HEK293 (cell line): ENCODE measurements around the gene STX4.

ENCODE experiments used
- CTCF ChIA-PET: fragments of 350-600 bp; formaldehyde crosslinking; extraction: SDS; loops from one replicate; lab custom pipeline; 2021; ENCODE audit warnings: antibody characterized with exemption; lab: Yijun Ruan, JAX
- POLR2A ChIA-PET: fragments of 300-600 bp; formaldehyde crosslinking; extraction: SDS; loops from one replicate; lab custom pipeline; 2020; ENCODE audit warnings: antibody characterized with exemption, inconsistent platforms; lab: Yijun Ruan, JAX
- H3K27ac ChIP-seq: fragments of 200-500 bp; sonication (Bioruptor generic); 2 replicates; pipeline ENCODE4 v1.5.1; 2014; ENCODE audit warnings: low read depth, low read length, control low read depth, inconsistent platforms; ENCODE audit errors: extremely low read depth
- H3K36me3 ChIP-seq, 2 experiments: fragments of 200-500 bp in 1 of 2; sonication (Bioruptor generic) in 1 of 2; 1 replicate in 1 of 2; 2 replicates in 1 of 2; pipeline ENCODE4 v1.5.1; 2014 to 2017; ENCODE audit warnings: inconsistent platforms in 2 of 2, low read length in 2 of 2; ENCODE audit not compliant: control insufficient read depth in 2 of 2, insufficient read depth in 1 of 2
- H3K4me1 ChIP-seq: fragments of 200-500 bp; sonication (Bioruptor generic); 2 replicates; pipeline ENCODE4 v1.5.1; 2014; ENCODE audit warnings: mild to moderate bottlenecking, low read length, inconsistent platforms; ENCODE audit not compliant: control insufficient read depth, insufficient read depth
- H3K4me3 ChIP-seq: 2 replicates; pipeline ENCODE4 v1.5.1; 2011; ENCODE audit warnings: low read depth, mild to moderate bottlenecking, control low read depth, low read length, moderate library complexity
- H3K9me3 ChIP-seq: fragments of 200-500 bp; sonication (Bioruptor generic); 2 replicates; pipeline ENCODE4 v1.5.1; 2014; ENCODE audit warnings: low read depth, low read length, inconsistent platforms; ENCODE audit not compliant: control insufficient read depth, insufficient read depth
- MYNN ChIP-seq: fragments of 450-650 bp; formaldehyde crosslinking; IDR thresholded peaks from 2 replicates; pipeline ENCODE4 v1.5.1; 2016; ENCODE audit warnings: missing biosample characterization, missing genetic modification characterization, borderline replicate concordance
- SP3 ChIP-seq: fragments of 450-650 bp; formaldehyde crosslinking; IDR thresholded peaks from 2 replicates; pipeline ENCODE4 v1.5.1; 2016; ENCODE audit warnings: missing biosample characterization, missing genetic modification characterization
- SP7 ChIP-seq: fragments of 450-650 bp; formaldehyde crosslinking; IDR thresholded peaks from 2 replicates; pipeline ENCODE4 v1.5.1; 2016; ENCODE audit warnings: missing biosample characterization, missing genetic modification characterization
- ZBTB11 ChIP-seq: fragments of 450-650 bp; formaldehyde crosslinking; conservative IDR thresholded peaks from 2 replicates; pipeline ENCODE4 v1.5.1; 2016; ENCODE audit warnings: low read depth, missing biosample characterization, missing genetic modification characterization
- ZBTB20 ChIP-seq: fragments of 450-650 bp; formaldehyde crosslinking; IDR thresholded peaks from 2 replicates; pipeline ENCODE4 v1.5.1; 2016; ENCODE audit warnings: missing biosample characterization, missing genetic modification characterization
- ZBTB8A ChIP-seq: fragments of 450-650 bp; formaldehyde crosslinking; IDR thresholded peaks from 2 replicates; pipeline ENCODE4 v1.5.1; 2016; ENCODE audit warnings: missing biosample characterization, missing genetic modification characterization
- ZIC2 ChIP-seq: fragments of 450-650 bp; formaldehyde crosslinking; IDR thresholded peaks from 2 replicates; pipeline ENCODE4 v1.5.1; 2016; ENCODE audit warnings: missing biosample characterization, missing genetic modification characterization
- ZNF138 ChIP-seq: fragments of 450-650 bp; formaldehyde crosslinking; IDR thresholded peaks from 2 replicates; pipeline ENCODE4 v1.5.1; 2016; ENCODE audit warnings: missing biosample characterization, missing genetic modification characterization, borderline replicate concordance
- ZNF184 ChIP-seq: fragments of 450-650 bp; IDR thresholded peaks from 2 replicates; pipeline ENCODE4 v1.5.1; 2018; ENCODE audit warnings: missing biosample characterization, mild to moderate bottlenecking, missing genetic modification characterization
- ZNF366 ChIP-seq: fragments of 450-650 bp; formaldehyde crosslinking; conservative IDR thresholded peaks from 2 replicates; pipeline ENCODE4 v1.5.1; 2016; ENCODE audit warnings: missing biosample characterization, missing genetic modification characterization
- ZNF391 ChIP-seq: fragments of 450-650 bp; formaldehyde crosslinking; IDR thresholded peaks from 2 replicates; pipeline ENCODE4 v1.5.1; 2016; ENCODE audit warnings: low read depth, missing biosample characterization, missing genetic modification characterization, borderline replicate concordance
- ZNF394 ChIP-seq: fragments of 450-650 bp; formaldehyde crosslinking; IDR thresholded peaks from 2 replicates; pipeline ENCODE4 v1.5.1; 2016; ENCODE audit warnings: missing biosample characterization, missing genetic modification characterization, mild to moderate bottlenecking, moderate library complexity, borderline replicate concordance
- ZNF513 ChIP-seq: fragments of 450-650 bp; IDR thresholded peaks from 2 replicates; pipeline ENCODE4 v1.5.1; 2018; ENCODE audit warnings: missing biosample characterization, missing genetic modification characterization
- ZNF544 ChIP-seq: fragments of 450-650 bp; formaldehyde crosslinking; IDR thresholded peaks from 2 replicates; pipeline ENCODE4 v1.5.0; 2017; ENCODE audit warnings: missing biosample characterization, missing genetic modification characterization
- ZNF549 ChIP-seq: fragments of 450-650 bp; IDR thresholded peaks from 2 replicates; pipeline ENCODE4 v1.5.1; 2018; ENCODE audit warnings: missing biosample characterization, missing genetic modification characterization, mild to moderate bottlenecking, inconsistent platforms, moderate library complexity
- ZNF585B ChIP-seq: fragments of 450-650 bp; formaldehyde crosslinking; IDR thresholded peaks from 2 replicates; pipeline ENCODE4 v1.5.1; 2016; ENCODE audit warnings: missing biosample characterization, missing genetic modification characterization
- ZNF600 ChIP-seq: fragments of 450-650 bp; formaldehyde crosslinking; IDR thresholded peaks from 2 replicates; pipeline ENCODE4 v1.5.1; 2016; ENCODE audit warnings: missing biosample characterization, missing genetic modification characterization
- ZNF629 ChIP-seq: fragments of 450-650 bp; formaldehyde crosslinking; IDR thresholded peaks from 2 replicates; pipeline ENCODE4 v1.5.1; 2017; ENCODE audit warnings: missing biosample characterization, missing genetic modification characterization
- ZNF639 ChIP-seq: fragments of 450-650 bp; formaldehyde crosslinking; IDR thresholded peaks from 2 replicates; pipeline ENCODE4 v1.5.1; 2016; ENCODE audit warnings: missing biosample characterization, missing genetic modification characterization
- ZNF692 ChIP-seq: fragments of 450-650 bp; formaldehyde crosslinking; IDR thresholded peaks from 2 replicates; pipeline ENCODE4 v1.5.1; 2016; ENCODE audit warnings: missing biosample characterization, missing genetic modification characterization
- ZNF792 ChIP-seq: fragments of 450-650 bp; formaldehyde crosslinking; IDR thresholded peaks from 2 replicates; pipeline ENCODE4 v1.5.1; 2016; ENCODE audit warnings: missing biosample characterization, missing genetic modification characterization
- ZSCAN4 ChIP-seq: fragments of 450-650 bp; formaldehyde crosslinking; IDR thresholded peaks from 2 replicates; pipeline ENCODE4 v1.5.1; 2017; ENCODE audit warnings: missing biosample characterization, missing genetic modification characterization
- ZXDB ChIP-seq: fragments of 450-650 bp; formaldehyde crosslinking; IDR thresholded peaks from 2 replicates; pipeline ENCODE4 v1.5.1; 2016; ENCODE audit warnings: missing biosample characterization, missing genetic modification characterization

The STX4 gene

GRCh38 chr16:31064882-31065461 lies 31.6 kb downstream of the STX4 start:
- H3K4me3 ChIP-seq: no peak overlapping the region
- CTCF ChIA-PET: interaction anchor here (0.5 kb wide), 1 partner anchor 651 kb away, joined by 3 read pairs; no protein-coding TSS in a partner anchor
- H3K36me3 ChIP-seq: peaks cover 0 to 38% of the 10 kb centered on the region in 2 experiments; a peak in 1 of 3 replicates

GRCh38 chr16:31067342-31067741 lies 34.0 kb downstream of the STX4 start:
- no peaks in the 10 kb centered on the region for H3K4me1 ChIP-seq
- CTCF ChIA-PET: interaction anchor here (0.5 kb wide), 1 partner anchor 113 kb away, joined by 3 read pairs; no protein-coding TSS in a partner anchor
- H3K9me3 ChIP-seq: no peaks in the 10 kb centered on the region
- POLR2A ChIA-PET: no interaction called here
- no peak overlapping the region for H3K27ac ChIP-seq
- H3K4me3 ChIP-seq: no peak overlapping the region
- no peak for TF ChIP-seq ZNF585B (tag by site-specific recombination)
- TF ChIP-seq ZBTB11 (tag by site-specific recombination): no peak
- TF ChIP-seq SP3: no peak
- TF ChIP-seq ZNF138: no peak
- no peak for TF ChIP-seq ZNF513 (tag by site-specific recombination)
- TF ChIP-seq ZBTB20 (tag by site-specific recombination): no peak
- no peak for TF ChIP-seq ZNF544 (tag by site-specific recombination)
- TF ChIP-seq ZNF639 (tag by site-specific recombination): no peak
- H3K36me3 ChIP-seq: peaks cover 0 to 18% of the 10 kb centered on the region in 2 experiments; a peak in 1 of 3 replicates

More at GRCh38 chr16:31064882-31065461, 31.6 kb downstream of the STX4 start:
- Histone ChIP-seq H3K27ac (no peak overlapping the region), H3K4me1 (no peaks in the 10 kb centered on the region), H3K9me3 (no peaks in the 10 kb centered on the region)
- no peak for TF ChIP-seq ZNF792 (tag by site-specific recombination)
- 0 out of 2 replicates have a peak, but pooled peaks have one; percentile 34 for TF ChIP-seq ZIC2
- no peak for TF ChIP-seq ZNF391
- TF ChIP-seq ZNF184: no peak
- TF ChIP-seq ZNF549: no peak
- no peak for TF ChIP-seq ZBTB8A (tag by site-specific recombination)
- TF ChIP-seq ZBTB20 (tag by site-specific recombination): no peak
- POLR2A ChIA-PET: interaction anchor here (1.4 kb wide), 1 partner anchor 9 kb away, joined by 5 read pairs; the partner anchor contains the start of gene ZNF668

GRCh38 chr16:31071861-31072260 lies 38.5 kb downstream of the STX4 start:
- peak overlapping the region; percentile 83; the same call in 1 of the 2 replicates for H3K27ac ChIP-seq
- H3K4me3 ChIP-seq: peak overlapping the region; percentile 93
- no peaks in the 10 kb centered on the region for H3K9me3 ChIP-seq
- ChIA-PET CTCF (interaction anchor here (0.6 to 2.8 kb wide), 3 partner anchors 22 to 86 kb away, joined by 3 to 12 read pairs (median 3); partner anchors contain the start of gene HSD3B7), POLR2A (interaction anchor here (3.9 kb wide), 1 partner anchor 46 kb away, joined by 52 read pairs; the partner anchor contains the start of gene KAT8)
- H3K36me3 ChIP-seq: peaks cover 0 to 13% of the 10 kb centered on the region in 2 experiments; a peak in 1 of 3 replicates
- H3K4me1 ChIP-seq: no peaks in the 10 kb centered on the region
- TF ChIP-seq ZNF629 (tag by site-specific recombination): peak; percentile 97
- peak; percentile 29; the same call in 1 of the 2 replicates for TF ChIP-seq ZNF692 (tag by site-specific recombination)
- peak; percentile 43 for TF ChIP-seq ZNF366
- TF ChIP-seq ZXDB: 0 out of 2 replicates have a peak, but pooled peaks have one; percentile 25
- peak; percentile 33 for TF ChIP-seq SP7 (tag by site-specific recombination)
- peak; percentile 84 for TF ChIP-seq ZNF600
- no peak for TF ChIP-seq MYNN (tag by site-specific recombination)
- TF ChIP-seq ZSCAN4 (tag by site-specific recombination): no peak
- peak; percentile 53; the same call in 1 of the 2 replicates for TF ChIP-seq ZNF394 (tag by site-specific recombination)
